GM11168 (cell line): ENCODE measurements around the gene CHRND.
"Not testable (repeated sequence)": the region's sequence is repeated elsewhere in the genome, so short reads cannot be mapped to it uniquely, and the experiment has no call there.

Experiments
- in situ Hi-C: fragments of 300-500 bp; cut with MboI; formaldehyde crosslinking; loops from one replicate; pipeline ENCODE4 v1.12.0; 2022; ENCODE audit warnings: low sequenced_read_pairs; ENCODE audit not compliant: unreplicated experiment

Gene CHRND

DNA sequence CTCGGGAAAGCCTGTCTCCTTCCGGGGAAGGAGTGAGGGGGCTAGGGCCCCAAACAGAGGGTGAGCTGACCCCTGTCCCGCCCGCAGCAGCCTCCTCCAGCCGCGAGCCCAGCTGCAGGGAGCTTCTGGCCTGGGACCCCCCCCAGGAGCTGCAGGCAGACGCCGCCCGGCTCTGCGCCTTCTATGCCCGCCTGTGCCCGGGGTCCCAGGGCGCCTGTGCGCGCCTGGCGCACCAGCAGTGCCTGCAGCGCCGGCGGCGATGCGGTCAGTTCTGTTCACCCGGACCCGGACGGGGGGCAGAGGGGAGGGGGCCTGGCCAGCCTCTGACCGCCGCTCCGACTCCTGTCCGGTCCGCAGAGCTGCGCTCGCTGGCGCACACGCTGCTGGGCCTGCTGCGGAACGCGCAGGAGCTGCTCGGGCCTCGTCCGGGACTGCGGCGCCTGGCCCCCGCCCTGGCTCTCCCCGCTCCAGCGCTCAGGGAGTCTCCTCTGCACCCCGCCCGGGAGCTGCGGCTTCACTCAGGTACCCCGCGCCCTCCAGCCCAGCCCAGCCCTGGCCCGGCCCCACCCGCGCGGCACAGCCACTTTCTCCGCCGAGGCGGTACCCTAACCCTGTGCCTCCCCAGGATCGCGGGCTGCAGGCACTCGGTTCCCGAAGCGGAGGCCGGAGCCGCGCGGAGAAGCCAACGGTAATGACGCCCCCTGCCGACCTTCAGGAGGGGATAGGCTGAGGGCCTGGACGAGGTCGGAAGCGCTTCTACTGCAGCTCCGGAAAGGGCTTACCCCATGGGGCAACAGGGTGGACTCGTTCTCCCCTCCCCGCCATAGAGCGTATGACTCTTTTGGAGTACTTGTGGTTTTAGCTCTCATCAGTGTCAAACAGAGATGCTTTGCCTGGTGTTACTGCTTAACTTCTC is 2.0 kb upstream of the CHRND start:
- in situ Hi-C loops = no loop called here

DNA sequence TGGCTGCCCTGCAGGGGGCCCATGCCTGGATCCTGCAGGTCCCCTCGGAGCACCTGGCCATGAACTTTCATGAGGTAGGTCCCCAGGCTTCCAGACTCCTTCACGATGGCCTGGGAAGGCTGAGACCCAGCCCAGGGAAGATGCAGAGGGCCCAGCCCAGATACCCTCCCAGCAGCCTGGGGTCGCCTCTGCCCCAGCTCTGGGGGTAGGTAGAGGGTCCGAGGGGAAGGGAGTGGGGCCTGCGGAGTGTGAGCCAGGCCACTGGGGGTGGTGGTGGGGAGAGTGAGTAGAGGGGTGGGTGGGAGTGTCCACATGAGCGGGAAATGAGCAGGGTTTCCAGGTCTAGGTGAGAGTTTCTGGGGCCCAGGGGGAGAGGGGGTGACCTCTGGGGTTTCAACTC is 1.2 kb upstream of the CHRND start:
- in situ Hi-C loops = no loop called here

DNA sequence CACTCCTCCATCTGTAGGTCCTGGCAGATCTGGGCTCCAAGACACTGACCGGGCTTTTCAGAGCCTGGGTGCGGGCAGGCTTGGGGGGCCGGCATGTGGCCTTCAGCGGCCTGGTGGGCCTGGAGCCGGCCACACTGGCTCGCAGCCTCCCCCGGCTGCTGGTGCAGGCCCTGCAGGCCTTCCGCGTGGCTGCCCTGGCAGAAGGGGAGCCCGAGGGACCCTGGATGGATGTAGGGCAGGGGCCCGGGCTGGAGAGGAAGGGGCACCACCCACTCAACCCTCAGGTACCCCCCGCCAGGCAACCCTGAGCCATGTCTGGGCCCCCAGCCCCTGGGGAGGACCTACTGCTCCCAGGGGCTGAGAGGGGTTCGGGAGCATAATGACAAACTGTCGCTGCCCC is 761 bp upstream of the CHRND start:
- in situ Hi-C loops = no loop called here

DNA sequence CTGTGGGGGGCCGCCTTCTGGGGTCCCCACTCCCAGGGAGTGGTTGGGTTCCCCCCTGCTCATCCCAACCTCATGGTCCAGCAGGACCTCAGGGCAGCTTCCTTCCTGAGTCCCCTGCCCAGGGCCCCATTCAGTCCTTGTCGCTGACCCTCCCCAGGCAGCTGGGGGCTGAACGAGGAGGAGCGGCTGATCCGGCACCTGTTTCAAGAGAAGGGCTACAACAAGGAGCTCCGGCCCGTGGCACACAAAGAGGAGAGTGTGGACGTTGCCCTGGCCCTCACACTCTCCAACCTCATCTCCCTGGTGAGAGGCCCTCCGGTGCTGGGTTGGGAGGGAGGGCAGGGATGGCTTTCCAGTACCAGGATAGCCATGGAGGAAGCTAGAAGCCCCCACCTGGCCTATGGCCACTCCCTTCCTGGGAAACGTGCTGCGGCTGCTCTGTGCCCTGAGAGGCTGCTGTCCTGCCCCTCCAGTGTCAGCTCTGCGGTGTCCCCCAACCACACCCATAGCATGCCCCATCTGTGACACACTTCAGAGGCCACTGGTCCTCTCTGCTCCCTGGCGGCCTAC is 497 bp downstream of the CHRND start:
- in situ Hi-C loops = no loop called here

DNA sequence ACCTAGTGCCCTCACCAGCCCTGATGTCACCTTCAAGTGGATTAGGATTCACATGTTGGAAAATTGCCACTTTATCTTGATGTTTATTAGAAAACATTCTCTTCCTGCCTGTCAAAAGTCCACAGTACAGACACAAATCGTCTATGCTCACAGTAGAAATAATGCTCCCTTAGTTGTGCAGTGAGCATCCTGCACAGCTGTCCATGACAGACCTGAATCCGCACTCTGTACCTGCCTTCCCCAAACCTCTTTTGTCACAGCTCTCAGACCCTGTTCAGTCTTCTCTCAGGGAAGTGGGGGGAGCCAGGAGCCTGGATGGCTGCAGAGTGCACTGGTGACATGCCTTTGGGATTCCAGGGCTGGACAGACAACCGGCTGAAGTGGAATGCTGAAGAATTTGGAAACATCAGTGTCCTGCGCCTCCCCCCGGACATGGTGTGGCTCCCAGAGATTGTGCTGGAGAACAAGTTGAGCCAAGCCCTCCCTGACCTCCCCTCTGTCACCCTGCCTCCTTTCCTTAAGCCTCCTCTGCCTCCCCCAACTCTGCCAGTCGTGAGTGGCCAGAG is 2.0 kb downstream of the CHRND start:
- in situ Hi-C loops = no loop called here

DNA sequence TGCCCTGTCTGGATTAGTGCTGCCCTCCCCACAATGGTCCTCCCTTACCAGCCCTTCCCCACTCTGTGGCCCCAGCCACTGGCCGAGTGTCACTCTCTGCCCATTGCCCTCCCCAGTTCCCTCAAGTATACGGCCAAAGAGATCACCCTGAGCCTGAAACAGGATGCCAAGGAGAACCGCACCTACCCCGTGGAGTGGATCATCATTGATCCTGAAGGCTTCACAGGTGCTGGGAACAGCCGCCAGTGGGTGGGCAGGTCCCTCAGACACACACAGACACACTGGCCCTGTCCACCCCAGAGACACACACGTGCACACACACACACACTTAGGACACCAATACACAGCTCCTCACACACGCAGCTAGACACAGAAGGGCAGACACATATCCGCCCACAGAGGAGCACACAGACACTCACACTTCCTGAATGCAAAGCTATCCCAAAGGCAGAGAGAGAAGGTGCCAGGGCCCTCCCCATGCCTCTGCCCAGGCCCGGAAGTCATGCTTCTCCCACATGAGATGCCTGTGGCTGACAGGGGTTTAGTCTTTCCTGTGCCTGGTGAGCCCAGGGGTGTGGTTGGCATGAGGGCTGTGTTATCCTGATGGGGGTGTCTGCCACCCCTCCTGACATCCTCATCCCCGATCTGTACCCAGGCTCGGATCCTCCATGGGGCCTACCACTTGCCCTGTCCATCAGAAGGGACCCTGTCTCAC is 2.9 kb downstream of the CHRND start:
- in situ Hi-C loops = no loop called here

DNA sequence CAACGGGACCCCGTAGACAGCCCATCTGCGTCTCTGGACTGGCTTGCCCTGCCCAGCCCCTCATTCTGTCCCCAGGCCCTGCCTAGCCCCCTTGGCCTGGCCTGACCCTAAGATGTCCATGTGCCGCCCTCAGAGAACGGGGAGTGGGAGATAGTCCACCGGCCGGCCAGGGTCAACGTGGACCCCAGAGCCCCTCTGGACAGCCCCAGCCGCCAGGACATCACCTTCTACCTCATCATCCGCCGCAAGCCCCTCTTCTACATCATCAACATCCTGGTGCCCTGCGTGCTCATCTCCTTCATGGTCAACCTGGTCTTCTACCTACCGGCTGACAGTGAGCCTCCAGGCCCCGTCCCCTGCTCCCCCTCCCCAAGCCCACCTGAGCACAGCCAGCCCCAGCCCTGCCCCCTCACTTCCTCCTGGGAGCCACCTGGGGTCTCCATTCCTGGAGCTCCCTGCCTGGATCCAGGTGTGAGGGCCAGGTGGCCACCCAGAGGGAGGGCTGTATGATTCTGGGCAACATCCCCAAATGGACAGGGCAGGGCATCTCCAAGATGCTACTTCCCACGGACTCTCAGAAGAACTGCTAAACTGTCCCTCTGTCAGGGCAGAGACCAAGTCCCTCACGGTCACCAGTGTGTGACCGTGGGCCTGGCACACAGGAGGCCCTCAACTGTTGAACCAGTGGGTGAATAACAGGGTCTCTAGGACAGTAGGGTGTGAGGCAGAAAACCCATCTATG is 4.0 kb downstream of the CHRND start:
- in situ Hi-C loops = no loop called here

DNA sequence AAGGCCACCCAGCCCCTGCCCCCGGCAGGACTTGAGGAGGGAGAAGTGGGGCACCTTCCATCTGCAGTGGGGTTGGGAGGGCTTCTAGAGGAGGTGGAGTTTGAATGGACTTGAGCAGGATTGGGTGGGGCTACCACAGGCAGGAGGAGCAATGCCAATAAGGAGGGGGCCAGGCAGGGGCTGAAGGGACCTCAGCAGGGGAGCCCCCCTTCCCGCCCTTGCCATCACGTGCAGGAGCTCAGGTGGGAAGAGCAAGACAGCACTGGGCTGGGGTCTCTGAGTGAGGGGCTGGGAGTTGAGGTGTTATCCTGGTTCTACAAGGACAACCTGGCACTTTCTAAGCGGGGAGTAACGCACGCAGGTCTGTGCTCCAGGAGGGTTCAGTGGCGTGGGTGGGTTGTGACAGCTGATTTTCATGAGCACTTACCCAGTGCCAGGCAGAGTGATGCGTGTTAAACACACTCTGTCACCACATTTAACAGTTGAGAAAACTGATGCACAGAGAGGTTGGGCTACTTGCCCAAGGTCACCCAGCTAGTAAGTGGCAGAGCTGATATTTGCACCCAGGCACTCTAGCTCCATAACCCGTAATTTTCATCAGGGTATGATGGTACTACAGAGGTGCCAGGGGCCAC is 4.8 kb downstream of the CHRND start:
- in situ Hi-C loops = no loop called here

DNA sequence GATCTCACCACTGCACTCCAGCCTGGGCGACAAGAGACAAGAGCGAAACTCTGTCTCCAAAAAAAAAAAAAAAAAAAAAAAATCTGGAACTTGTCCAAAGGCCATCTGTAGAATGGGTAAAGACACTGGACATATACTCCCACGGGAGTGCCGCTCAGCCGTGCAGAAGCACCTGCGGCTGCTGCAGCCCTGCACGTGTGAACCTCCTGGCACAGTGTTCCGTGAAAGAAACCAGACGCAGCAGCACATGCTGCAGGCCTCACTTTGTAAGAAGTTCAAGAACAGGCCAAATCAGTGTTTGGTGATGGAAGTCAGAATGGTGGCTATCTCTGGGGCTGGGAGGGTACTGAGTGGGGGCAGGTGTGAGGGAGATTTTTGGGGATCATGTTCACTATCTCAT is 6.5 kb downstream of the CHRND start:
- in situ Hi-C loops = no loop called here

DNA sequence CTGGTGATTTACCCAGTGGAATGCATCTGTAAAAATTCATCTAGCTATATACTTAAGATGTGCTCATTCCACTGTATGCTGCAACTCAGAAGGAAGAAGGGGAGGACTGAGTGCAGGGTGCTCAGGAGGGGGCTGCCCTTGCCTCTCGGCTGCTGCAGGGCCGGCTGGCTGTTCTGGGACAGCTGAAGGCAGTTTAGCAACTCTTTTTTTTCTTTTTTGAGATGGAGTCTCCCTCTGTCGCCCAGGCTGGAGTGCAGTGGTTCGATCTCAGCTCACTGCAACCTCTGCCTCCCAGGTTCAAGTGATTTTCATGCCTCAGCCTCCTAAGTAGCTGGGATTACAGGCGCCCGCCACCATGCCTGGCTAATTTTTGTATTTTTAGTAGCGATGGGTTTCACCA is 6.9 kb downstream of the CHRND start:
- in situ Hi-C loops = not testable (repeated sequence)

DNA sequence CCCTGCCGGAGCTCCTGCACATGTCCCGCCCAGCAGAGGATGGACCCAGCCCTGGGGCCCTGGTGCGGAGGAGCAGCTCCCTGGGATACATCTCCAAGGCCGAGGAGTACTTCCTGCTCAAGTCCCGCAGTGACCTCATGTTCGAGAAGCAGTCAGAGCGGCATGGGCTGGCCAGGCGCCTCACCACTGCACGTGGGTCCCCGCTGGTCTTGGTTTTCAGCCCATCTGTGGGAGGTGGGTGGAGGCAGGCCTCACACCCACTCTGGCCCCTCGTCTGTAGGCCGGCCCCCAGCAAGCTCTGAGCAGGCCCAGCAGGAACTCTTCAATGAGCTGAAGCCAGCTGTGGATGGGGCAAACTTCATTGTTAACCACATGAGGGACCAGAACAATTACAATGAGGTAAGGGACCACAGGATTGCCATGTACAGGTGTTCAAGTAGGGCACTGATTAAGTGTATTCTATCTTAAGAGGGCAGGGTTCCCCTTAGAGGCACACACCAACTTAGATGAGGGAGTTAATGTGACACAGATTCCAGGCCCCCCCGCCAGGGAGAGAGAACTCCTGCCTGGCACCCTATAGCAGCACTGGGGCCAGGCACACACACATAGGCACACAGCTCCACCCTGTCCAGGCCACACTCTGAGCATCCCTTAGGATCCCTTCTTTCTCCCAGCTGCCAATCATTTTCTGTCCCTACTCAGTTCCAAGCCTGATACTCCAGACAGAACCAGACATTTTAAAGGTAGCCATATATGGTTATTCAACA is 8.2 kb downstream of the CHRND start:
- in situ Hi-C loops = no loop called here

DNA sequence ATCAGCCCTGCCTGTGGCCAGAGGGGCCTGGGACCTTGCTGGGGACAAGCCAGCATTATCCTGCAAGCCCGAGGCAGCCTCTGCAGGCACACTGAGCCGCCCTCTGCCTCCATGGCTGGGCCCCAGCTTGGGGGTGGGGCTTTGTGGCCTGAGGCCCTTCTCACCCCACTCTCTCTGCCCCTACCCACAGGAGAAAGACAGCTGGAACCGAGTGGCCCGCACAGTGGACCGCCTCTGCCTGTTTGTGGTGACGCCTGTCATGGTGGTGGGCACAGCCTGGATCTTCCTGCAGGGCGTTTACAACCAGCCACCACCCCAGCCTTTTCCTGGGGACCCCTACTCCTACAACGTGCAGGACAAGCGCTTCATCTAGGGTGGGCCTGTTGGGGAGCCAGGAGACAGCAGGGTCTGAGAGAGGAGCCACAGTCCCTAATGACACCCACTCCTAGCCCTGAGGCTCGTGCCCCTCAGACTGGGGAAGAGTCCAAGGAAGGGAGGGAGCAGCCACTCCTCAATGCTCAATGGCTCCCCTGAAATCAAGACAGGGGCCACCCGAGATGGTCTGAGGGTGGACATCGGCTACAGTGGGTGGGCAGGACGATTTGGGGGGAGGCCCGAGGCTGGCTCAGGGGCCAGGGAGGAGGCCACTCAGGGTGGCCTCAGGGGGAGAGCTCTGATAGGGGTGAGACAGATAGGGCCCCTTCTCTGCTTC is 9.1 kb downstream of the CHRND start:
- in situ Hi-C loops = no loop called here

DNA sequence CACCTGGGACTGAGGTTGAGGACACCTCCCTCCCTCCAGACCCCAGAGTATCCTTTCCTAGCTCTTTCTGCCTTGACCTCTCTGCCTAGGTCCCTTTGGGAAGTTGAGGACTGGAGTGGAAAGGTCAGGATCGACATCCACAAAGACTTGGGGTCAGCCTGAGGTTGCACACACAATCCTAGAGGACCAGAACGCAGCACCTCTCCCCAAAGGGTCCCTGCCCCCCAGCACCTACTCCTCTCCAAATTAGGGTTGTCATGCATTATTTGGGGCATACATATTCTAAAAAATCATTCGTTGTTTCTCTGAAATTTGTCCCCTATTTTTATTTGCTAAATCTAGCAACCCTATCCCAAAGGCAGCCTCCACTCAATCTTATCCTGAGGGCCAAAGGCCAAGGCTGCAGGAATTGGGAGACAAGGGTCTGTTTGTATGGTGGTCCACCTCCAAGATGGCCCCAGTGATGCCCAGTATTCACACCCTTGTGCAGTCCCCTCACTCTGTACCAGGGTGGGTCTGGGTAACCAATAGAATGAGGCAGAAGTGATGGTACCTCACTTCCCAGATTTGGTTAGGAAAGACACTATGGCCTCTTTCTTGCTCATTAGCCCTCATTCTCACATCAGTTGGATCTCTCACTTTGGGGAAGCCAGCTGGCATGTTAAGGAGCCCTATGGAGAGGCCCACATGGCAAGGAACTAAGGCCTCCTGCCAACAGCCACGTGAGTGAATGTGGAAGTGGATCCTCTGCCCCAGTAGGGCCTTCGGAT is 10.0 kb downstream of the CHRND start:
- in situ Hi-C loops = no loop called here

DNA sequence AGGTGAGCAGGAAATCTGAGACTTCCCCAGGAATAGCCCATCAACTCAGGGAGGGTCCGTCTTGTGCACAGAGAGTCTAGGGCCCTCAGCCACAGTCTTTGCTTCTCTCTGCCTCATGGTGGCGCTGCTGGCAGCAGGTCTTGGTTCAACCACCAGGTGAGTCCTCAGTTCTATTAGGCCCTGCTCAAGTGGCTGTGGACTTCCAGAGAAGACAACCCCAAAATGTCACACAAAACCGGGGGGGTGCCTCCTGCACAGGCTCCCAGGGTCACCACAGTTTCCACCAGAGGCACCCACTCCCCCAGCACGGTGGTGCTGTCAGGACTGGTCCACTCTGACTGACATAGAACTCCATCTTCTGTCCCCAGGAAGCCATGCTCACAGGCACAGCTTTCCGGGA is 11.1 kb downstream of the CHRND start:
- in situ Hi-C loops = no loop called here

DNA sequence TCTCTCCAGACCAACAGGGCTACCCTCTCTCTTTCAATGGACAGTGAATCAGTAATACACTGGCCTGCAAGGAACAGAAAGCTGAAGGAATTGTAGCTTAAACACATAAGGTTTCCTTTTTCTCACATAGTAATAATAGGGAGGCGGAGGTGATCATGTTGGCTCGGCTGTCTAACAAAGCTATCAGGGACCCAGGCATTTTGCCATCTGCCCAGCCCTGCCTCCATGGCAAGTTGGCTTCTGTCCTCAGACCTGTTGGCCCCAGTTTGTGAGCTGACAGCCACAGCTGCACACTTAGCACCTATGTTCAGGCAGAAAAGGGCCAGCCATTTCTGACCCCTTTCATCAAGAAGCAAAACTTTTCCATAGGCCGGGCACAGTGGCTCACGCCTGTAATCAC is 11.5 kb downstream of the CHRND start:
- in situ Hi-C loops = no loop called here

DNA sequence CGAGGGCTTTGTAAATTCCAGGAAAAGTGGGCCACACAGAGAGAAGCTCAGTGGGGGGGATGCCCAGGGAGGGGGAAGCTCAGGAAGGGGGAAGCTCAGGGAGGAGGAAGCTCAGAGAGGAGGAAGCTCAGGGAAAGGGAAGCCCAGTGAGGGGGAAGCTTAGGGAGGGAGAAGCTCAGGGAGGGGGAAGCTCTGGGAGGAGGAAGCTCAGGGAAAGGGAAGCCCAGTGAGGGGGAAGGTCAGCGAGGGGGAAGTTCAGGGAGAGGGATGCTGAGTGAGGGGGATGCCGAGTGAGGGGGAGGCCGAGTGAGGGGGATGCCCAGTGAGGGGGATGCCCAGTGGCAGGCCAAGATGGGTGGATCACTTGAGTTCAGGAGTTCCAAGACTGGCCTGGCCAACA is 12.7 kb downstream of the CHRND start:
- in situ Hi-C loops = no loop called here

DNA sequence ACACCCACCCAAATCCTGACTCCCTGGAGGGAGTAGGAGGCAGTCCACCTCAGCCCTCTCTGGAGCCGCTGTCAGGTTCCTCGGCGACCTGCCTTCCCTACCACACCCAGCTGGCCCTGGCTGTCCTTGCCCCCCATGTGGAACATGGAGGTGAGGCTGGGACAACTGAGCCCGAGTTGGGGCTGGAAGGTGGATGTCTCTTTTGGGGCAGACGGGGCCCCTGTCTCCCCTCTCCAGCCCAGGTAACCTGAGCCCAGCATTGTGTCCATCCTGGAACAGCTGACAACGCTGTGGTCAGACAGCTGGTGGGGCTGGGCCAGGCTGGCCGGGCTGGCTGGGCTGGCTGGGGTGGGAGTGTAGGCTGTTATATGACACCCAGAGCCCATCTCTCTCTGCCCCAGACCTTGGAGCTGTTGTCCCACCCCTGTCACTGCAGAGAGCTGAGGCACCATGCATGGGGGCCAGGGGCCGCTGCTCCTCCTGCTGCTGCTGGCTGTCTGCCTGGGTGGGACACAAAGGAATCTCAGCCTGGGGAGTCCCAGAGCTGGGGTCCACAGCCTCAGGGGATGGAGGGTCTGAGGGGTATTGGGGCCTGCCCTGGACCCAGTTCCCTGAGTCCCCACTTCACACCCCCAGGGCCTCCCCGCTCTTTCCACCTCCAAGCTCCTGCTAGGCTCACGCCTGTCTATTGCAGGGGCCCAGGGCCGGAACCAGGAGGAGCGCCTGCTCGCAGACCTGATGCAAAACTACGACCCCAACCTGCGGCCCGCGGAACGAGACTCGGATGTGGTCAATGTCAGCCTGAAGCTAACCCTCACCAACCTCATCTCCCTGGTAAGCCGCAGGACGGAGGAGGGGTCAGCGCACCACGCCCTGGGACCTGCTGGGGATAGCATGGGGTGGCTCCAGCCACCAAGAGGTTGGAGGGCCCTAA is 13.6 kb downstream of the CHRND start, which contains the start of gene CHRNG:
TSS of gene CHRNG (plus strand) at position 395 of the 934 bp plus-strand sequence. CDS start at position 451, 56 bp downstream.
- in situ Hi-C loops = no loop called here
